Stomach (tissue), 9 donors: ENCODE results near the gene SAXO2. TPM values are rescaled to one million over a fixed set of nuclear protein-coding genes. Genes with fewer than 3 reads are reported as not detected.
"Not testable (repeated sequence)": the region's sequence is repeated elsewhere in the genome, so short reads cannot be mapped to it uniquely, and the experiment has no call there.

ENCODE experiments used
- DNase-seq, 2 donors: peaks; one replicate each; pipeline versions ENCODE4 v3.0.0 to v3.0.0-alpha.2; 2013 to 2019
- H3K27ac ChIP-seq, 5 donors: fragments of 200-600 bp in 4 of 5; sonication (generic) in 4 of 5; one replicate each; pipeline ENCODE4 v1.5.1; 2013 to 2019; ENCODE audit warnings: mild to moderate bottlenecking in 1 of 5, moderate library complexity in 1 of 5
- H3K27me3 ChIP-seq, 3 donors: fragments of 200-600 bp; sonication (generic); one replicate each; pipeline ENCODE4 v1.5.1; 2017 to 2019; ENCODE audit warnings: mixed run types in 1 of 3
- H3K36me3 ChIP-seq, 4 donors: fragments of 200-600 bp; sonication (generic); 1 replicate in 3 of 4; 2 replicates in 1 of 4; pipeline ENCODE4 v1.5.1; 2016 to 2019
- H3K4me1 ChIP-seq, 4 donors: fragments of 200-600 bp; sonication (generic); one replicate each; pipeline ENCODE4 v1.5.1; 2016 to 2019
- H3K4me3 ChIP-seq, 4 donors: fragments of 200-600 bp; sonication (generic) in 3 of 4; one replicate each; pipeline ENCODE4 v1.5.1; 2016 to 2019; ENCODE audit warnings: mild to moderate bottlenecking in 1 of 4
- H3K9me3 ChIP-seq, 4 donors: fragments of 200-600 bp; sonication (generic); one replicate each; pipeline ENCODE4 v1.5.1; 2016 to 2019
- CTCF ChIP-seq, 7 experiments: fragments of 450-650 bp in 4 of 7; fragments of 200-600 bp in 3 of 7; sonication (generic) in 3 of 7; IDR thresholded peaks; one replicate each; pipeline ENCODE4 v1.5.1; 2016 to 2019; ENCODE audit warnings: antibody characterized with exemption in 7 of 7, control low read depth in 2 of 7, mild to moderate bottlenecking in 1 of 7
- EP300 ChIP-seq: sonication (generic); formaldehyde crosslinking; IDR thresholded peaks from one replicate; pipeline ENCODE4 v1.6.1; 2017; ENCODE audit warnings: antibody characterized with exemption
- POLR2A ChIP-seq, 4 donors: fragments of 450-650 bp; IDR thresholded peaks; one replicate each; pipeline ENCODE4 v1.6.1; 2016; ENCODE audit warnings: antibody characterized with exemption in 4 of 4, control low read depth in 2 of 4, mild to moderate bottlenecking in 1 of 4, moderate library complexity in 1 of 4
- POLR2AphosphoS5 ChIP-seq, 3 donors: sonication (generic); formaldehyde crosslinking; IDR thresholded peaks; one replicate each; pipeline ENCODE4 v1.6.1; 2016; ENCODE audit warnings: antibody characterized with exemption in 3 of 3
- WGBS, 5 donors: extraction: QIAGEN DNeasy Blood & Tissue Kit in 3 of 5; methylation state at CpG; one replicate each; pipeline versions ENCODE4 v1.1.5 to v1.1.7; 2013 to 2018; 5-methylcytosine and 5-hydroxymethylcytosine counted together
- intact Hi-C: fragments of 100-400 bp; cut with DNase I; formaldehyde crosslinking; loops from one replicate; pipeline ENCODE4 v1.15.1; 2023; ENCODE audit warnings: low total_unique reads
- polyA plus RNA-seq, 3 donors: library from polyadenylated mRNA; stranded (reverse); fragments of 200-250 nt; gene quantifications; one replicate each; pipeline ENCODE4 v1.2.3, GENCODE V29; 2013
- total RNA-seq, 5 donors: library from RNA; depleted of rRNA; stranded (reverse); fragments of >200 nt; gene quantifications; one replicate each; pipeline versions ENCODE4 v1.1.0 to v1.2.3, GENCODE V29; 2014 to 2016
- donor health status: healthy with polysubstance abuse.
- donor health status: Bipolar disorder and iron deficiency.
- donor health status: healthy.

SAXO2 gene
- total and polyA plus RNA-seq, 8 donors = 0.14 to 18.7 (median 3.3) TPM; not detected in 2

GRCh38 chr15:82309802-82310201, 47.2 kb downstream of the SAXO2 start:
- no peak for DNase-seq
- TF ChIP-seq POLR2A (IDR thresholded peaks at IDR 0.05) (no peak), EP300 (no peak), CTCF (IDR thresholded peaks at IDR 0.05) (no peak), POLR2AphosphoS5 (IDR thresholded peaks at IDR 0.05) (no peak)
- WGBS, 5 donors = 70 to 93% (median 88%) methylated on average over 2 of the region's 2 CpGs
- H3K27ac ChIP-seq = no peak overlapping the region
- H3K27me3 ChIP-seq = no peaks in the 10 kb centered on the region
- H3K9me3 ChIP-seq = no peaks in the 10 kb centered on the region
- no peak overlapping the region for H3K4me3 ChIP-seq
- no peaks in the 10 kb centered on the region for H3K4me1 ChIP-seq
- intact Hi-C loops = no loop called here
- no peaks in the 10 kb centered on the region for H3K36me3 ChIP-seq

- H3K4me1 ChIP-seq, H3K36me3 ChIP-seq, H3K27ac ChIP-seq, intact Hi-C loops, DNase-seq, H3K9me3 ChIP-seq, H3K4me3 ChIP-seq, H3K27me3 ChIP-seq: not testable (repeated sequence)
- WGBS, 5 donors = 83 to 95% (median 88%) methylated on average over 3 to 5 of the region's 5 CpGs
Observed at GRCh38 chr15:82311321-82311720, 48.7 kb downstream of the SAXO2 start.

GRCh38 chr15:82312586-82313349, 50.1 kb downstream of the SAXO2 start:
- no peaks in the 10 kb centered on the region for H3K36me3 ChIP-seq
- no peaks in the 10 kb centered on the region for H3K4me1 ChIP-seq
- WGBS, 5 donors = 65 to 81% (median 73%) methylated on average over 7 to 8 of the region's 8 CpGs
- H3K27me3 ChIP-seq = no peaks in the 10 kb centered on the region
- no peak overlapping the region for H3K27ac ChIP-seq
- H3K4me3 ChIP-seq = no peak overlapping the region
- TF ChIP-seq POLR2A (IDR thresholded peaks at IDR 0.05) (no peak), POLR2AphosphoS5 (IDR thresholded peaks at IDR 0.05) (no peak), CTCF (IDR thresholded peaks at IDR 0.05) (no peak), EP300 (no peak)
- intact Hi-C loops = no loop called here
- no peaks in the 10 kb centered on the region for H3K9me3 ChIP-seq
- DNase-seq = peak in 1 of 2 donors; percentile 13

GRCh38 chr15:82313446-82313845, 50.8 kb downstream of the SAXO2 start:
- Histone ChIP-seq H3K27ac (no peak overlapping the region), H3K4me3 (no peak overlapping the region)

GRCh38 chr15:82313951-82314768, 51.5 kb downstream of the SAXO2 start:
- 75 to 87% (median 85%) methylated on average over 8 to 21 of the region's 21 CpGs for WGBS, 5 donors
- H3K36me3 ChIP-seq, H3K4me3 ChIP-seq, H3K4me1 ChIP-seq, H3K27ac ChIP-seq, DNase-seq, H3K9me3 ChIP-seq, intact Hi-C loops, H3K27me3 ChIP-seq: not testable (repeated sequence)

More at GRCh38 chr15:82313446-82313845, 50.8 kb downstream of the SAXO2 start:
- intact Hi-C loops = no loop called here
- Histone ChIP-seq H3K9me3 (no peaks in the 10 kb centered on the region), H3K4me1 (no peaks in the 10 kb centered on the region), H3K36me3 (no peaks in the 10 kb centered on the region), H3K27me3 (no peaks in the 10 kb centered on the region)
- WGBS, 5 donors = 81 to 100% (median 99%) methylated on average over 2 of the region's 2 CpGs
- DNase-seq = no peak
- no peak for TF ChIP-seq POLR2AphosphoS5 (IDR thresholded peaks at IDR 0.05)
- no peak for TF ChIP-seq EP300
- no peak for TF ChIP-seq CTCF (IDR thresholded peaks at IDR 0.05)
- TF ChIP-seq POLR2A (IDR thresholded peaks at IDR 0.05) = no peak
